Activated T-cell treated with anti-CD3 and anti-CD28 coated beads for 1 hour (primary cell): Measurements from ENCODE around the gene GSDME.
"Not testable (repeated sequence)": the region's sequence is repeated elsewhere in the genome, so short reads cannot be mapped to it uniquely, and the experiment has no call there.

Source experiments
- DNase-seq: peaks from one replicate; pipeline ENCODE4 v3.0.0-alpha.2; 2020; ENCODE audit warnings: low read depth

GSDME gene

DNA sequence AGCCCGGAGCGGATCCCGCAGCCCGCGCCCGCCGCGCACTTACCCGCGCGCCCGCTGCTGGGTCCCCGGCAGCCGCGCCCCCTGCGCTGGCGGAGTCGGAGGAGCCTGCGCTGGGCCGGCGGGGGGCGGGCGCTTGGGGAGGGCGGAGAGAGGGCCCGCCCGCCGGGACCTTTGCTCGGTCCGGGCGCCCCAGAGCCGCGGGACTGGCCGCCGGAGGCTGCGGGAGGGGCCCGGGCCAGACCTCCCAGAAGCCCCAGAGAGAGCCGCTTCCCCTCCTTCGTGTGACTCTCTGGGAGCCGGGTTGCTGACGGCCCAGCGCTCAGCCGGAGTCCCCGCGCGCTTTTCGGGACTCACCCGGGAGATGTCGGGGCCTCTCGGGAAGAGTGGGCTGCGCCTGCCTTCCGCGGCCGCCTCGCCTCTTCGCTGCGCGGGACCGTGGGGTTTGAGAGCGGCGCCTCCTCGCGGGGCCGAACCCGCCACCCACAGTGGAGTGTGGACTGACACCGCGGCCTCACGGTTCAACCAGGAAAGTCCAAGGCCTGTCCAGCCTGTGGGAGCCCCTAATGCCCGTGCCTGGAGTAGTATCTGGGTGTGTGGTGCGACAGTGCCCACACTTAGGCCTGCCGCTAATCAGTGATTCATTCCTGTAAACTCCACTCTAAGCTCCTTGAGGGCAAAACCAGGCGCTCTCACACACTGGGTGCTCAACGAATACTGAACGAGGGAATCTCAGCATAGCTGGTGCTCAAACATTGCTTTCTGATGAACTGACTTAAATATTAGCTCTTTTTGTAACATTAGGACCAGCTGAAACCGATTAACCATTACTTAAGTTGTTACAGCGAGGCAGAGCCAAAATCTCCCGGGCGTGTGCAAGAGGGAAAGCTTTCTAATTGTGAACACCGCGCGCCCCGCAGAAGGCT is at the start of gene GSDME:
Gene GSDME, minus strand, starts transcription at position 112 of the 923 bp plus-strand sequence. CDS start 7,690 bp downstream, outside the sequence.
- peak; percentile 2 for DNase-seq

DNA sequence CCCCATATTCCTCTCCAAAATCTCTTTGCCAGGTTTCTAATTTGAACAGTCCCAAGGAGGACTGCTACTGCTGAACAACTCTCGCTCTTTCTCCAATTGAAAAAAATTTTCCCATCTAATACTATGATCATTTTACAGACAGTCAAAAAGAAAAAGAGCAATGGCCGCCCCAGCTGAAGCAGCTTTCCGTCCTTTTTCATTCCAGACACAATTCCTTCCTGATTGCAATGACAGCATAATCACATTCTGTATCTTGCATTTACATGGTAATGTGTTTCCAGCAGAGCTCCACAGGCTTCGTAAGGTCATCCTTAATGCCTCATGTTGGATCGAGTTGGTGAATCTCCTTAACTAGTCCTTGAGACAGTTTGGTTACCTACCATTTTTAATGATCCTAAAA is 45.0 kb upstream of the GSDME start:
- DNase-seq: no peak

DNA sequence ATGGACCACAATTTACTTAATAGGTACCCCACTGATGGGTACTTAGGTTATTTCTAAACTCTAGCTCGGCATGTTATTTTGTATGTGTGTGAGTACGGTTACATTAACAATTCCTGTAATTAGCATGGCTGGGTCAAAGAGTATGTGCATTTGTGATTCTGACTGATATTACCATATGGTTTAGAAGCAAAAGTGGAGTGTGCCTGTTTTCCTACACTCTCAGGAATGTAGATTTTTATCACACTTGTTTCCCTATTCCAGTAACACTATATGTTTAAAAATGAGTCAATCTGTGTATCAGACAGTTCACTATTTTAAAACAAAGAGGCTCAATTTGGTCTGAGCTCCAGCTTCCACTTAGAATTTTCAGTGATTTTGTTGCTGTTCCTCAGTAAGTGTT is 44.6 kb upstream of the GSDME start:
- no peak for DNase-seq

DNA sequence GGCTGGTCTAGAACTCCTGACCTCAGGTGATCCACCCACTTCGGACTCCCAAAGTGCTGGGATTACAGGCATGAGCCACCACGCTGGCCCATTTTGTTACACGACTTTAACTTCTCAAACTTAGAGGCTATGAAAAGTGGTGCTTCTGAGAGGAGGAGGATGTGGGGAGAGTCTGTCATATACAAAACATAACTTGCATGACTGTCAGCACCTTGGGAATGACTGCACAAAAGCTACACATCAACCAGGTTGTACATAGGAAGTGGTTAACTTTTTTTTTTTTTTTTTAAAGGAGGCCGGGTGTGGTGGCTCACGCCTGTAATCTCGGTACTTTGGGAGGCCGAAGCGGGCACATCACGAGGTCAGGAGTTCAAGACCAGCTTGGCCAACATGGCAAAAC is 43.4 kb upstream of the GSDME start:
- no peak for DNase-seq

DNA sequence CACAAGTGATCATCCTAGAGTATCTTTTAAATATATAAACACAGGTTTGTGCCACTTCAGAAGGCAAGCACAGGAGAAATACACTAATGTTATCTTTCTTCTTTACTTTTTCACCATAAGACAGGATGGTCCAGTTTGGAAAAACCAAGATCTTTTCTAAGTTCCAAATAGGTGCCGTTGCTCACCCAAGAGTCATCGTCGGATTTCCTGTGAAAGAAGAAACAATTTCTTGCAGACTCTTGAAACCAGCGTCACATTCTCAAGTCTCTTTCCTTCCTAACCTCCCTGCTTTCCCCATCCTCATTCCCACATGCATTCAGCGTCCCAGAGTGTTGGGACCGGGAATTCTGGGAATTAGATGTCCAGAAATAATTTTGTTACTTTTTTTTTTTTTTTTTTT is 42.8 kb upstream of the GSDME start:
- DNase-seq: no peak

DNA sequence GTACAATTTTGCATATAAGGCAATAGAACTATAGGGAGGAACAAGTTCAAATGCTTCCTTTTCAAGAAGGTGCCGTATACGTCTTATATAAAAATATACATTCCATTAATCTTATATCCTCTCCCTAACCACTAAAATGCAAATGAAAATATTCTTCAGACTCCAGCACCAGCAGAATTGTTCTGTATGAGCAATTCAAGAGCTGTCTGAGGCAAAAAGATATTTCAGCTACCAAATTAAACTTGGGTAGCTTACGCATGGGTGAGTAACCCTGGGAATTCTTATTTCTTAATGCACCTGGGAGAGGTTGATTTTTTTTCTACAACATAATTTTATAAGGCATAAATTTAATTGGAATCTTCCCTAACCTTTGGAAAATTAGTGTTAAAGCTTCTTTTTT is 42.2 kb upstream of the GSDME start:
- DNase-seq: no peak

DNA sequence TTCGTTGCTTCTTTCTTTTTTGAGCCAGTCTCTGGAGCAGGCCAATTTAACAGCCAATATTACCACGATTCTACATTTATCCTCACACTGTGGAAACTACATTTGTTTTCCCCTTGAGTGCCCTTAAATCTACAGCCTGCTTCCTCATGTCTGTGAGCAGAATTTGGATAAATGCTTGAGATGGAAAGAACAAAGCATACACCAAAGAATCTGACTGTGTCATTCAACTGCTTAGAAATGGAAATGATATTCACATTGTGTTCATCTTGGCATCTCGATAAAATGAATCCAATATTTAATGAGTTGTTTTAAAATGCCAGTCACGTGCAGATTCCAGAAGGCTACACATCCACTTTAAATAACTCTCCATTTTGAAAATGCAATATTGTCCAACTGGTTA is 41.0 kb upstream of the GSDME start:
- no peak for DNase-seq

DNA sequence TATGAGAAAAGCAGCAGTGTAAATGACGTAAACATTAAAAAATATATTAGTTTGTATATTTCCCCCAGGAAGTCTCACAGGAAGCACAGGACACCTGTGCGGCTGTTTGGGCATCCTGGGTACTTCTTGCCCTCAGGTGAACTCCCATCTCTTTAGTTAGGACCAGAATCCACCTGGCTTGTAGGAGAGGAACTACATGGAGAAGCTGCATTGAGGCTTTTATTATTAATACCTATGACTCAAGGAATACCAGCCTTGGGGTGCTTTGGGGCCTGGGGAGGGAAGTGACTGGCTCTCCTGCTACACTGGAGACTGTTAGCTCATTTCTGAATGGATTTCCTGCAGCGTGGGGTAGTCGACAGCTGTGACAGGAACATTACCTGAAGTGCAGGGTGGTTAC is 40.0 kb upstream of the GSDME start:
- DNase-seq: no peak

DNA sequence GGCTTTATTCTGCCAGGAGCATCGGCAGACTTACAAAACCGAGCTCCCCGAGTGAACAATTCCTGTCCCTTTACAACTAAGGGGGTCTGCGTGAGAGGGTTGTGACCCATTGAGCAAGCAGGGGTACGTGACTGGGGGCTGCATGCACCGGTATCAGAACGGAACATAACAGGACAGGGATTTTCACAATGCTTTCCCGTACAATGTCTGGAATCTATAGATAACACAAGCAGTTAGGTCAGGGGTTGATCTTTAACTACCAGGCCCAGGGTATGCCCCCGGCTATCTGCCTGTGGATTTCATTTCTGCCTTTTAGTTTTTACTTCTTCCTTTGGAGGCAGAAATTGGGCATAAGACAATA is 38.1 kb upstream of the GSDME start:
- DNase-seq: no peak

DNA sequence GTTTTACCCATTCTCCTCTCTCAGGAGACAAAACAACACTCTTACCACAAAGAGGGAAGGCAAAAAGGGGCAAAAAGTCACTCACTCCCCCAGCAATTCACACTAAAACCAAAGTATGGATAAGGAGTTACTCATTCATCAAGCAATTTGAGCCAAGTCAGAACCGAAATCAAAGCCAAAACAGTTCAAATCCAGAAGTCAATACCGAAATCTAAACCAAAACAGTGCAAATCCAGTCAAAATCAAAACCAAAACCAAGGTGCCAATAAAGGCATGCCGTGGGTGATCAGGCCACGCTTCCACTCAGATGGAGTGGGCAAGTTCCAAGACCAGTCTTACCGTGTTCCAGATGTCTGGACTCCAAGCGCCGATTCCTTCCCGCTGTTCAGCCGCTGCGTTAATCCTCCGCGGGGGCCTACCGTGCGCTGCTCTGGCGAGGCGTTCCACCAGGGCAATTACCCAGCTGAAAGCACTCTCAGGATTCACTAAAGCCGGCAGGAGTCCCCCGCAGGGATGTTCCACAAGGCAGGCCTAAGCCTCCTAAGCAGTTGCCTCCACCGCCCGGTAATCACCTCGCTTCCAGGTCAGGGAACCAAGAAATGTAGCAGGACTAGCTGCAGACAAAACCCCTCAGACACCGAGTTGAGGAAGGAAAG is 37.6 kb upstream of the GSDME start:
- DNase-seq: not testable (repeated sequence)

DNA sequence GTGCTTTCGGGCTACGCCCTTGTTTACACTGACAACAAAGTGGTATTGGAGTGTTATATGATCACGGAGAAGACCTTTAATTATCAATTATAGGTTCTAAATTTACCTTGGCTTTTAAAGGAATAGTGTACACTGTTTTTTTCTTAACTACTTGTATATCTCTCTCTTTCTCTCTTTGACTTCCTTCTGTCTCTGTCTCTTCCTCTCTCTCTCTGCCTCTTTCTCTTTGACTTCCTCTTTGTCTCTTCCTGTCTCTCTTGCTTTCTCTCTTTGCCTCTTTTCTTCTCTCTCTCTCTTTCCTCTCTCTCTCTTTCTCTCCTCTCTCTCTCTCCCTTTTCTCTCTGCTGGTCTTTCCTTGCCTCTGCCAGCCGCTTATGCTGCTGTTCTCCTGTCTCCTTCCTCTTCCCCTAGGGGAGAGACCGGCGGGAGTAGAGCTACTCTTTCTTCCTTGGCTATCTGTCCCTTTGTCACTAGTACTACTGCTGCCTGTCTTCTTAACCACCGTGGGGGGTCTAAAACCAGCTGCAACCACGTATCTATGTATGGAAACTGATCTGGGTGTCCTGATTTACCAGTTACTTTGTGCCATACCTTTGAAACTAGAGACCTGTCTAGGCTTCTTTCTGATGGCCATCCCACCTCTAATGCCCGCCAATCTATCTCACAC is 36.9 kb upstream of the GSDME start:
- no peak for DNase-seq

DNA sequence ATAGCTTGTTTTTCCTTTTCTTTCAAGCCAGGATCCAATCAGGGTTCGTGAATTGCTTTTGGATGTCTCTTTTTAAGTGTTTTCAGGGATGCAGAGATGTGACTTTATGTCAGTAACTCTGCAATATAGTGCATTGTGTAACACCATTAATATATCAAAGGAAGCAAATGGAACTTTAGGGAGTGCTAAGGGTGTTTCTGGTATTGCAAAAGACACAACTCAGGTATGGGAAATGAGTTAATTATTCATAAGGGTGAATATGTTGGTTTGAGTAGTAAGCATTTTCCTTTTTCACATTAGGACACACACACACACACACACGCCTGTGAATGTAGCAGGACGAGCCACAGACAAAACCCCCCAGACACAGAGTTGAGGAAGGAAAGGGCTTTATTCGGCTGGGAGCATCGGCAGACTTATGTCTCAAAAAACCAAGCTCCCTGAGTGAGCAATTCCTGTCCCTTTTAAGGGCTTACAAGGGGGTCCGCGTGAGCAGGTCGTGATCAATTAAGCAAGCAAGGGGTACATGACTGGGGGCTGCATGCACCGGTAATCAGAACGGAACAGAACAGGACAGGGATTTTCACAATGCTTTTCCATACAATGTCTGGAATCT is 31.8 kb upstream of the GSDME start:
- DNase-seq: no peak

DNA sequence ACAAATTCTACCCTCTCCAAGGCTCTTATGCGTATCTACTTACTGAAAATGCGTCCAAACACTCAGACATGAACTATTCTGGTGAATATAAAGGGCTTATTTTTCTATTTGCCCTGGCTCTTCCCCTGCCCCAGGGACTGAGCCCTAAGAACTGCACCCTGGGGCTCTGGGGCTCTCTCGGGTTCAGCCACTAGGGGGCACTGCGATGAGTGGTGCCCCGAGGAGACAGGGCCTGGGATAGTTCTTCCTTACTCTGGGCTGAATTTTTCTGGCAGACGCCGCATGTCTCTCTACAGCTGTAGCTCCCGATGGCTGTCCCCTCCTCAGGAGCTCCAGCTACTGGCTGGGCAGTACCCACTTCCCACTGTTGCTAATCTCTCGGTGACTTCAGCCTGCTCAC is 30.8 kb upstream of the GSDME start:
- no peak for DNase-seq

DNA sequence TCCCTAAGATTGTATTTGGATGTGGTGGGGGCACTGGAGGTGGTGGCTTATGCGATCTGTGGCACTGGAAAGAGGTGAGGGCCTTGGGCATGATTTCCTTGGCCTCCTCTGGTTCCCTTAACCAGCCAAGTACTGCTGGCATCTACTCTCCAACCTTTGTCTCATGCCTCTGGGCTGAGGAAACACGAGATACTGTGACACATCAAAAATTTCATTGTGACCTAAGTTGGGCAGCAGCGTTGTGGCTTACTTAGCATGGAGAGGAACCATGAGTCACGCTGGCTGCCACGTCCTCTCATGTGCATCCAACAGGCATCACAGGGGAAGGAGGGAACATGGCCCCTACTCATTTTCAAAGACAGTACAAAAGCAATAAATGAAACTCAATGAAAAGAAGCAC is 29.7 kb upstream of the GSDME start:
- no peak for DNase-seq

DNA sequence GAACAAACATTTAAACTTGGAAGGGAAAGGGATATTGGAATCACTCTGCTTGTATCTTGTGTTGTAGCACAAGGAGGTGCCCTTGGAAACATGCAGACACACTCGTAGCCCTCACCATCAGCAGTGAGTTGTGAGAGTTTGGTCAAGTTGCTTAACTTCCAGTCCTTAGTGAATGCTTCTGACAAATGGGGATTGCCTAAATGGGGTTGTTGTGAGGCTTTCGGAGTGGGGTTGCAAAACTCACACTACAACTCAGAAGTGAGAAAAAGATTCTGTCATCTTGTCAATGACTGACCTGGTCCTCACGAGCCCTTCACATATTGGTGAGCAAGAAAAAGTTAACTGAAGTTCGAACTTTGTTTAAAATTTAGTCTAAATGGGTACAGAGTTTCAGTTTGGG is 29.0 kb upstream of the GSDME start:
- DNase-seq: no peak

DNA sequence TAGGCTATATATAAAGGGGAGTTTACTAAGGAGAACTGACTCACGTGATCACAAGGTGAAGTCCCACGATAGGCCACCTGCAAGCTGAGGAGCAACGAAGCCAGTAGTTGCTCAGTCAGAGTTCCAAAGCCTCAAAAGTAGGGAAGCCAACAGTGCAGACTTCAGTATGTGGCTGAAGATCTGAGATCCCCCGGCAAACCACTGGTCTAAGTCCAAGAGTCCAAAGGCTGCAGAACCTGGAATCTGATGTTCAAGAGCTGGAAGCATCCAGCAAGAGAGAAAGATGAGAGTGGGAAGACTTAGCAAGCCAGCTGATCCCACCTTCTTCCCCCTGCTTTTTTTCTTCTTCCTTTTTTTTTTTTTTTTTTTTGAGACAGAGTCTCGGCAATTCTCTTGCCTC is 27.0 kb upstream of the GSDME start:
- no peak for DNase-seq

DNA sequence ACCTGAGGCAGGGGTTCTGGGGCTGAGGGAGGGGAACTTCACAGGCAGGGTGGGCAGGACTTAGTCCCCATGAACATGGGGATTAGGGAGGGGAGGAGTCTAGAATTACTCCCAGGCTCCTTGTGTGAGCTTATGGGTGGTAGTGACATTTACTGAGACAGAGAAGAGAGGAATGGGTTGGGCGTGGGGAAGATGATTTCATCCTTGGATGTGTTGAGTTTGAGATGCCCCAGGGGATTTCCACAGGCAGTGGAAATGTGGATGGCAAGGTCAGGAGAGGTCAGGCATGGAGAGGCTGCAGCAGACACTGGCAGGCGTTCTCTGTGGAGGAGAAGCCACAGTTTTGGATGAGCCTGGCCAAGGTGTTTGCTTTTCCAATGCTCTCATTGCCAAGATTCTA is 26.4 kb upstream of the GSDME start:
- no peak for DNase-seq

DNA sequence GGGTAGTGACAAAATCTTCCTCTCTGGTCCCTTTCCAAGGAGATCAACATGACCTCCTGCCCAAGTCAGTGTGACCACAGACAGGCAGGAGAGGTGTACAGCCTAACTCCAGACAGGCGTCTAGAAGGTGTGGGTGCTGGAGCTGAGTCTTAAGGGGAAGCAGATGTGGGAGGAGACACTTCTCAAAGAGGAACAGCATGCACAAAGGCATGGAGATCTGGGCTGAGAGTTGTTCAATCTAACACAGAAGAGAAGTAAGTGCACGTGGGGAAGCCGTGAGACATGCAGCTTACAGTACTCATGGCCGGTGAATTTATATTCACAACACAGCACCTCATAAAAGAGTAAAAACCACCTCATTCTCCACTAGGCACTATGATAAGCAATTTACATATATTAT is 23.8 kb upstream of the GSDME start:
- no peak for DNase-seq

DNA sequence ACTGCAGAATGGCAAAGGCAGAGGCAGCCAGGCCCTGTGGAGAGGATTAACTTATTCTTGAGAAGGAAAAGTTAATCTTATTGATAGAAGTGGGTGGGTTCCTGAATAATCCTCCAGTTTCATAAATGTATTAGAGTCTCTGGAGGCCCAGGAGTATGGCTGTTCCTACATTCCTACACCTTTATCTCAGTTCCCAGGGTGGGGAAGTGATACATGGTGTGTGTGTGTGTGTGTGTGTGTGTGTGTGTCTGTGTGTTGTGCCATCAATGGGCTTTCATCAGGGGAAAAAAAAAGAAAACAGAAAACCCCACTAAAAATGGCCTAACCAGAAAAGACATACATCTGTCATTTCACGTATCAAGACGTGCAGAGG is 22.0 kb upstream of the GSDME start:
- DNase-seq: no peak

DNA sequence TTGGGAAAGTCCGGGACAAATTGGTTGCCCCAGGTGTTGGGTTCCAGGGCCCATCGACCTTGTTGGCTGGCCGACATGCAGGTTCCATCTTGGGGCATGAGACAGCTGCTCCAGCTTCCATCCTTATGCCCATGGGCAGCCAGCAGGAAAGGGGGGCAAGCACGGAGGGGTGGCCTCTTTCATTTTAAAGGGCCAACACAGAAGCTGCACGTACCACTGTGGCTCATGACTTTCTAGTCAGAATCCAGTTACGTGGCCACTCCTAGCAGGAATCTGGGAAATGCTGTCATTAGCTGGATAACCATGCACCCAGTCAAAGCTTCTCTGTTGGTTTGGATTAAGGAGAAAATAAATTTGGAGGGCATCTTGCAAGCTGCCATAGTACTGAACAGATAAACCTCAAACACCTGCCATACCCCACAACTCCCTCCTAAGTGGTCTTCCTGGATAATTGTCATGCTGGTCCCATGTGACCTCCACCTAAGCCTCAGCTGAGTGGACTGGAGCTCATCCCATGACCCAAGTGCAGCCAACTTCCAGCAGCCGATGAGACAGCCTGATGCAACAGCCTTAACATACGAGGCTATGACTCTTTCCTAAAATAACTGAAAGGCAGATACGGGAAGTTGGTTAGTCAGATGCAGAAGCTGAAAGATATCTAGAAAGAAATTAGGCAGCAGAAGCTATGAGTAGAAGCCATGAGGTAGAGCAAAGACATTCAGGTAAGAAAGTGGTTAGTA is 21.4 kb upstream of the GSDME start:
- no peak for DNase-seq

DNA sequence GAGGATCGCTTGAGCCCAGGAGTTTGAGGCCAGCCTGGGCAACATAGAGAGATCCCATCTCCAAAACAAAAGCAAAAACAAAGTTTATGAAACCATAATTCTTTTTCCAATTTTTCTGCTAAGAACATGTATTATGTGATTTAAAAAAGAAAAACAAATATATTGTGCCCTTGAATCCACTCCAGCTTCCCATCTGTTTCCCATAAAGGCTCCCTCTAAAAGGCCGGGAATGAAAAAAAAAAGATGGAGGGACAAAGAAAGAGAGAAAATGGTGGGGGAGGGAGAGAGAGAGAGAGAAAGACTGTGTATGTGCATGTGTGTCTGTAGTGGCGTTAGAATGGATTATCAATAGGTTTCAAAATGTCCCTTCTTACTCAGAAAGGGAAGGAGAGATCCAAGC is 20.5 kb upstream of the GSDME start:
- DNase-seq: no peak

DNA sequence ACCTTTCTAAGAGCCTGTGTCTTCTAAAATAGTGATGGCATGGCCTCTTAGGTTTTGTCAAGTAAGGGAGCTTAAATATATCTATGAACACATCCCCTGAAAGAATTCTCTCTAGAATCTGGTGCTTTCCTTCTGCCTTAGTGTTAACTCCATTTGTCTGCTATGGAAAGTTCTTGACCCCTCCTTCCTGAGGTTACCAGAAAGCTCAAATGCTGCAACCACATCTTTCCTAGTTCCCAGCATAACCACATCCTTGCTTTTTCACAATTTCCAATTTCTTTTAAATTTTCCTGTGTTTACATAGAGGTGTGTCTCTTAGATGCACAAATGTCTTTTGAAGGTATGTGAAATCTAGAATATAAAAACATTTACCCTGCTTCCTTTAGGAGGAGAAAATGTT is 16.4 kb upstream of the GSDME start:
- DNase-seq: no peak
